Measurements from ENCODE around the gene SEMA5B. TPM values are rescaled to one million over a fixed set of nuclear protein-coding genes. Genes with fewer than 3 reads are reported as not detected.
A peak's percentile ranks its signal among the peaks of the same experiment; 100 is the strongest.

Gene SEMA5B
- total and polyA plus RNA-seq, 12 donors, result 1.3 to 12.7 (median 7.4) TPM

GRCh38 chr3:122911901-122912300, 115.7 kb downstream of the SEMA5B start:
- TF ChIP-seq CTCF (IDR thresholded peaks at IDR 0.05), result no peak
- peaks cover 0 to 36% (median 0%) of the 10 kb centered on the region in 9 donors for H3K36me3 ChIP-seq
- no peak for DNase-seq
- no peaks in the 10 kb centered on the region for H3K4me1 ChIP-seq
- H3K27ac ChIP-seq, result no peak overlapping the region
- H3K4me3 ChIP-seq, result no peak overlapping the region
- intact Hi-C loops (cut with DNase I), result no loop called here
- peaks cover 0 to 39% (median 0%) of the 10 kb centered on the region in 7 donors for H3K27me3 ChIP-seq
- 93 to 97% methylated on average over 16 of the region's 16 CpGs for WGBS, 2 donors
- no peak for ATAC-seq
- H3K9me3 ChIP-seq, result no peaks in the 10 kb centered on the region

GRCh38 chr3:122908251-122908650, 119.3 kb downstream of the SEMA5B start:
- no peak overlapping the region for H3K27ac ChIP-seq
- no peak for ATAC-seq
- peaks cover 0 to 23% (median 0%) of the 10 kb centered on the region in 7 donors for H3K27me3 ChIP-seq
- DNase-seq, result no peak
- intact Hi-C loops (cut with DNase I), result no loop called here
- WGBS, 2 donors, result 93% methylated on average over 3 of the region's 3 CpGs
- no peak for TF ChIP-seq CTCF (IDR thresholded peaks at IDR 0.05)
- H3K36me3 ChIP-seq, result peaks cover 0 to 24% (median 0%) of the 10 kb centered on the region in 9 donors
- H3K4me1 ChIP-seq, result no peaks in the 10 kb centered on the region
- peaks cover 0 to 7% (median 0%) of the 10 kb centered on the region in 11 donors for H3K9me3 ChIP-seq
- no peak overlapping the region for H3K4me3 ChIP-seq

GRCh38 chr3:122907471-122907870, 120.1 kb downstream of the SEMA5B start:
- H3K36me3 ChIP-seq, result peaks cover 0 to 18% (median 0%) of the 10 kb centered on the region in 9 donors
- no peak overlapping the region for H3K4me3 ChIP-seq
- TF ChIP-seq CTCF (IDR thresholded peaks at IDR 0.05), result no peak
- 93 to 97% methylated on average over 4 of the region's 4 CpGs for WGBS, 2 donors
- no peaks in the 10 kb centered on the region for H3K4me1 ChIP-seq
- H3K27me3 ChIP-seq, result peaks cover 0 to 15% (median 0%) of the 10 kb centered on the region in 7 donors
- intact Hi-C loops (cut with DNase I), result no loop called here
- peaks cover 0 to 7% (median 0%) of the 10 kb centered on the region in 11 donors for H3K9me3 ChIP-seq
- no peak overlapping the region for H3K27ac ChIP-seq
- ATAC-seq, result no peak
- DNase-seq, result no peak

GRCh38 chr3:122903171-122903570, 124.4 kb downstream of the SEMA5B start:
- peaks cover 0 to 6% (median 0%) of the 10 kb centered on the region in 7 donors for H3K27me3 ChIP-seq
- no peak for TF ChIP-seq CTCF (IDR thresholded peaks at IDR 0.05)
- peak in 1 of 8 donors; percentile 15 for ATAC-seq
- DNase-seq, result no peak
- H3K9me3 ChIP-seq, result peaks cover 0 to 7% (median 0%) of the 10 kb centered on the region in 11 donors
- 66 to 68% methylated on average over 4 of the region's 4 CpGs for WGBS, 2 donors
- intact Hi-C loops (cut with DNase I), result no loop called here
- no peak overlapping the region for H3K27ac ChIP-seq
- H3K4me1 ChIP-seq, result peaks cover 0 to 4% (median 0%) of the 10 kb centered on the region in 9 donors
- H3K4me3 ChIP-seq, result no peak overlapping the region
- H3K36me3 ChIP-seq, result no peaks in the 10 kb centered on the region
